ENCODE measurements around the gene SPATA19.

SPATA19 gene

DNA sequence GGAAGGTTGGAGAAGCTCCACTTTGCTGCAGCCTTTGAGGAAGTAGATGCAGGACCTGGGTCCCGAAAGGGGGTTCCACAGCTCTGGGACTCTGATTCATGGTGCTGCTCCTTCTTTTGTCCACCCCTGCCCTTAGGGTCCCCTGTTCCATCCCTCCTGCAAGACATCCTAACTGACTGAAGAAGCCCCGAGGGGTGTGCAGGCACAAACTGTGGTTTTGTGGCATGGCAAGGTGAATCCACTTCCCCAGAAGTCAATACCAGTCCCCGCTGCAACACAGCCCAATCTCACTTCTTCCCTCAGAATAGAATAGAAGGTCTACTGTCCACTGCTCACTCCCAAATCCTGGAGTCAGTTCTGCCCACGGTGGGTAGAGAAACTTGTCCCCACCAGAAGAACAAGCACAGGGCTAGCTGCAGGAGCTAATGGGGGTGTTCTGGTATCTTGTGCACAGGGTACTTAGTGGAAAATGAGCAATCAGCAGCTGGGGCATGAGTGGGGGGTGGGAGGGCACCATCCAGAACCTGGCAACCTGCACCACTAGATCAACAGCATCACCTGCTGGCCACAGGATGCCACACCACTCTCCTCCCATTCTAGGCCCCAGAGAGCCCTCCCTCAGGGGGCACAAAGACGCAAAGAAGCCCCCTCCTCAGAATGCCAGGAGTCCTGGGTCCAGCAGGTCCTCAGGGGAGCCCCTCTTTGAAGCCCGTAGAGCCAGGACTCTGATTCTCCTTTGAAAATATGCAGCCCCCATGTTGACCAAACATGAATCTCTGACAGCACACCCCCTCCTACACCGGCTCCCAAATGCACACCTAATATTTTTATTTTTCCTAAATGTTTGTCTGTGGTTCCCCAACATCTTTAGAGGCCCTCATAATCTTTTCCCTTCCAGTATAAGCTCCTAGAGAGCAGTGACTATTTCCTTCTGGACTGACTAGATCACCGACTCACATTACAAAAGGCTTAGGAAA, 14.1 kb downstream of the SPATA19 start:
- TF ChIP-seq, protein P1, sequence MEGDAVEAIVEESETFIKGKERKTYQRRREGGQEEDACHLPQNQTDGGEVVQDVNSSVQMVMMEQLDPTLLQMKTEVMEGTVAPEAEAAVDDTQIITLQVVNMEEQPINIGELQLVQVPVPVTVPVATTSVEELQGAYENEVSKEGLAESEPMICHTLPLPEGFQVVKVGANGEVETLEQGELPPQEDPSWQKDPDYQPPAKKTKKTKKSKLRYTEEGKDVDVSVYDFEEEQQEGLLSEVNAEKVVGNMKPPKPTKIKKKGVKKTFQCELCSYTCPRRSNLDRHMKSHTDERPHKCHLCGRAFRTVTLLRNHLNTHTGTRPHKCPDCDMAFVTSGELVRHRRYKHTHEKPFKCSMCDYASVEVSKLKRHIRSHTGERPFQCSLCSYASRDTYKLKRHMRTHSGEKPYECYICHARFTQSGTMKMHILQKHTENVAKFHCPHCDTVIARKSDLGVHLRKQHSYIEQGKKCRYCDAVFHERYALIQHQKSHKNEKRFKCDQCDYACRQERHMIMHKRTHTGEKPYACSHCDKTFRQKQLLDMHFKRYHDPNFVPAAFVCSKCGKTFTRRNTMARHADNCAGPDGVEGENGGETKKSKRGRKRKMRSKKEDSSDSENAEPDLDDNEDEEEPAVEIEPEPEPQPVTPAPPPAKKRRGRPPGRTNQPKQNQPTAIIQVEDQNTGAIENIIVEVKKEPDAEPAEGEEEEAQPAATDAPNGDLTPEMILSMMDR (IDR thresholded peaks at IDR 0.05; ENCODE audit: low read depth, low read length), result no peak
- DNase-seq (ENCODE audit: extremely low read depth, low read depth), result no peak

DNA sequence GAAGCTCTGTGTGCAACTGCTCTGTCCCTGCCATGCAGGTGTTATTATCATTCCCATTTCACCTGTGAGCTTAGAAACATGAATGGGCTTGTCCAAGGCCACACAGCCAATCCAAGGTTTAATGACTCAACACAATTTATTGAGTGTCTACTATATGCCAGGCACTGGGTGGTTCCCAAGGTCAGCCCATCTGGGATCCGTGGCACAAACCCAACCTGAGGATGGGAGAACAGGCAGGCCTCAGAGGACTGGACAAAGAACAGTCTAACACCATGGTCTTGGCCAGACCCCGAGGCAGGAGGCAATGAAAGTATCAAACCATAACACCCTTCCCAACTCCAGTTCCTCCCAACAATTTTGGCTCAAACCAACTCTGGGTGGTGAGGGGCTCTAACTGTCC, 15.7 kb downstream of the SPATA19 start:
- no peak for DNase-seq (ENCODE audit: extremely low read depth, low read depth)
- TF ChIP-seq, protein P1 (IDR thresholded peaks at IDR 0.05; ENCODE audit: low read depth, low read length), result no peak

DNA sequence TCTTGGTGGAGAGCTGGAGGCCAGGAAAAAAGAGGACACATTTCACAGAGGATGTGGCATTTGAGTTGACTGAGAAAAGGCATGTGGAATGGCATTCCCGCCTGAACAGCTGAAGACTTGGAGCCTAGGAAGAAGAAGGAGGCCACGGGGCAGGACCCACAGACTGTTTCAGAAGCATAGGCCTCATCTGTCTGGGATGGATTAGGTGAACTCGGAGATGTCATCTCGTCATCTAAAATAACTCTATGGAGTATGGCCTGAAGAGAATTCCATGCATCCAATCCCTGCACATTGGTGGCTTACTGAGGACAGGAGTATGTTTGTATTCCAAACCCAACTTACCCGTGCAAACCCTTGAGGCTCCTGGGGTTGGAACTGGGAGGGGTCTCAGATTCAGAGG, 16.4 kb downstream of the SPATA19 start:
- DNase-seq (ENCODE audit: extremely low read depth, low read depth), result no peak
- TF ChIP-seq, protein P1 (IDR thresholded peaks at IDR 0.05; ENCODE audit: low read depth, low read length), result no peak

DNA sequence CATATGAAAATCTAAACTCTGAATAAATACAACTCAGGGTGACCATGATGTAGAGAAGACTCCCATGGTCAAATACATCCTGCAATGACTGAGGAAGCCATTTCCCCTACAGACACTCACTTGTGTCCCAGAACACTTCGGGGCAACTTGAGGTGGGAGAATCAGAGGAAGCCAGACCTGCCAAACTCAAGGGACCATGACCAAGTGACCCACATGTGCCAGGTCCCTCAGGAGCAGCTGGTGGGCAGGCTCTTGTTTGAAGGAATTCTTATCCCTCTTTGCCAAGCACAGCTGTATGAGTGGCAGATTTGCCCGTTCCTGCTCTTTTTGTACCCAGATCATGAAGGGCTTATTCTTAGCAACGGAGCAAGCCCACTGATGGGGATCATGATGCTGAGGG, 17.8 kb downstream of the SPATA19 start:
- no peak for DNase-seq (ENCODE audit: extremely low read depth, low read depth)
- TF ChIP-seq, protein P1 (IDR thresholded peaks at IDR 0.05; ENCODE audit: low read depth, low read length), result no peak

DNA sequence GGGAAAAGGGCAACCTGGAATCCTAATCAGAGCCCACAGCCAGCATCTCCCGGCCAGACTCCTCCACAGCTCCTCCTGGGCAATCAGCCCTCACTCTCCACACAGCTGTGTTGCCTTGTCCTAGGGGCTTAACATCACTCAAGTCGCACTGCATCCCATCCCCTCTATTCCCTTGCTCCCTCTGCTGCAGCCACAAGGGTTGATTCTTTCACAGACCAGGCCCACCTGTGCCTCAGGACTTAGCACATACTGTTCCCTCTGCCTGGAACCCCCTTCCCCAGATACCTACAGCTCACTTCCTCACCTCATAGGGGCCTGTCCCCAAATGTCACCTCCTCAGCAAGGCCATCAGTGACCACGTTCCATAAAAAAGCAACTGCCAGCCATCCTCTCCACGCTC, 18.4 kb downstream of the SPATA19 start:
- TF ChIP-seq, protein P1 (IDR thresholded peaks at IDR 0.05; ENCODE audit: low read depth, low read length), result no peak
- DNase-seq (ENCODE audit: extremely low read depth, low read depth), result no peak

DNA sequence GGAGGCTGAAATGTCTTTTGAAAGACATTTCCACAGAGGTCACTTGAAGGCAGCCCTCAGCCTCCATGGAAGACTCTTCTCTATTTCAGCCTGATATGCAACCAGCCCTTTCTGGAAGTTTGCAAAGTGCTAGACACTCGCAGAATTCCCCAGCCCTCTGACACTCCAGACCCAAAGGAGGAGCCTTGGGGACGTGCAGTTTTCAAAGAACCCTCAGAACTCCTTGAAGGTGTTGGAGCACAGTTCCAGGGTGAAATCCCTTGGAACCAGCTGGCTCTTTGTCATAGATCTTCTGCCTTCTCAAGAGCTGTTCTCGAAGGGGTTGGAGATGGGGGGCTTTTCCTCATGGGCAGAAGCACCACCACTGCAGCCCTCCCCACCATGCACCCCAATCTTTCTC, 19.6 kb downstream of the SPATA19 start:
- TF ChIP-seq, protein P1 (IDR thresholded peaks at IDR 0.05; ENCODE audit: low read depth, low read length), result no peak
- DNase-seq (ENCODE audit: extremely low read depth, low read depth), result no peak

DNA sequence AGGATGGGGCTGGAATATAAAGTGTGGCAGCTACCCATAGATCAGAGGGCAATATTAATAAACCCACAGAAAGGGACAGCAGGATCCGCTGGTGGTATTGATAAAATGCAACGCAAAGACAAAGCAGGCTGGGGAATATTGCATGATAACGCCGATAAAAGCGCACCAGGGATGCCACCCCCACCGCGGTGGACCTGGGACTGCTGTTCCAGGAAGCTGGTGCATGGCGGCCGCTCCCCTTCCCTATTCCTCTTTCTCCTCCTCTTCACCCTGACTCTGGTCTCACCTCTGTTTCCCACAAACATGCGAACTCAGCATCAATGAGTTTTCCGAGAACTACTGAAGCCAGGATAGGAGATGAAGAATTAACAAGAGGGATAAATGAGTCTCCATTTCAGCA, 20.2 kb downstream of the SPATA19 start:
- TF ChIP-seq, protein P1 (IDR thresholded peaks at IDR 0.05; ENCODE audit: low read depth, low read length), result no peak
- DNase-seq (ENCODE audit: extremely low read depth, low read depth), result no peak

Data from AG09319 (cell line).